MCF 10A (cell line): ENCODE measurements around the gene ADAM15. TPM values are rescaled to one million over a fixed set of nuclear protein-coding genes. Genes with fewer than 3 reads are reported as not detected.
A peak's percentile ranks its signal among the peaks of the same experiment; 100 is the strongest.

Experiments used
- BruUV-seq: library from RNA; stranded (reverse); fragments of 400-500 nt; replicated peaks from 2 replicates; lab custom pipeline; 2021; lab: Mats Ljungman, UMichigan
- CTCF ChIA-PET: fragments of 300-600 bp; sonication (Branson Sonifier 250); formaldehyde crosslinking; extraction: SDS; loops from one replicate; lab custom pipeline; 2021; ENCODE audit warnings: antibody characterized with exemption, inconsistent platforms; lab: Yijun Ruan, JAX
- POLR2A ChIA-PET: fragments of 300-600, 350-650 bp; sonication (Branson Sonifier 250); formaldehyde crosslinking; extraction: SDS; loops from one replicate; lab custom pipeline; 2020; ENCODE audit warnings: antibody characterized with exemption, inconsistent platforms; lab: Yijun Ruan, JAX
- DNase-seq: peaks from one replicate; pipeline ENCODE4 v3.0.0-alpha.2; 2018; ENCODE audit not compliant: unreplicated experiment
- H3K27ac Mint-ChIP-seq: one replicate; pipeline ENCODE4 v1.8.0; 2022; ENCODE audit warnings: mild to moderate bottlenecking, low read depth, mixed read lengths; ENCODE audit not compliant: unreplicated experiment
- H3K27me3 Mint-ChIP-seq: one replicate; pipeline ENCODE4 v1.8.0; 2022; ENCODE audit warnings: mixed read lengths; ENCODE audit not compliant: insufficient read depth, unreplicated experiment
- H3K36me3 Mint-ChIP-seq: one replicate; pipeline ENCODE4 v1.8.0; 2022; ENCODE audit warnings: mild to moderate bottlenecking, moderate library complexity, mixed read lengths; ENCODE audit not compliant: insufficient read depth, unreplicated experiment
- H3K4me1 Mint-ChIP-seq: one replicate; pipeline ENCODE4 v1.8.0; 2022; ENCODE audit warnings: mixed read lengths; ENCODE audit not compliant: insufficient read depth, unreplicated experiment
- H3K4me3 Mint-ChIP-seq: one replicate; pipeline ENCODE4 v1.8.0; 2022; ENCODE audit warnings: mild to moderate bottlenecking, moderate library complexity, mixed read lengths; ENCODE audit not compliant: unreplicated experiment
- H3K9me3 Mint-ChIP-seq: one replicate; pipeline ENCODE4 v1.8.0; 2022; ENCODE audit warnings: mixed read lengths; ENCODE audit not compliant: unreplicated experiment
- intact Hi-C: fragments of 100-400 bp; cut with micrococcal nuclease; formaldehyde crosslinking; loops from 2 replicates; pipeline ENCODE4 v1.14.1; 2022
- total RNA-seq: library from RNA; stranded (reverse); gene quantifications from 2 replicates; pipeline ENCODE4 v1.2.3, GENCODE V29; 2022
- TF ChIP-seq, protein P1 (sequence below): fragments of 200-600 bp; IDR thresholded peaks from one replicate; pipeline ENCODE4 v1.8.0; 2022; ENCODE audit warnings: antibody characterized with exemption, mild to moderate bottlenecking; ENCODE audit not compliant: unreplicated experiment

ADAM15 gene
- total RNA-seq, 1 experiment from 2014 or later, result 385 TPM

DNA sequence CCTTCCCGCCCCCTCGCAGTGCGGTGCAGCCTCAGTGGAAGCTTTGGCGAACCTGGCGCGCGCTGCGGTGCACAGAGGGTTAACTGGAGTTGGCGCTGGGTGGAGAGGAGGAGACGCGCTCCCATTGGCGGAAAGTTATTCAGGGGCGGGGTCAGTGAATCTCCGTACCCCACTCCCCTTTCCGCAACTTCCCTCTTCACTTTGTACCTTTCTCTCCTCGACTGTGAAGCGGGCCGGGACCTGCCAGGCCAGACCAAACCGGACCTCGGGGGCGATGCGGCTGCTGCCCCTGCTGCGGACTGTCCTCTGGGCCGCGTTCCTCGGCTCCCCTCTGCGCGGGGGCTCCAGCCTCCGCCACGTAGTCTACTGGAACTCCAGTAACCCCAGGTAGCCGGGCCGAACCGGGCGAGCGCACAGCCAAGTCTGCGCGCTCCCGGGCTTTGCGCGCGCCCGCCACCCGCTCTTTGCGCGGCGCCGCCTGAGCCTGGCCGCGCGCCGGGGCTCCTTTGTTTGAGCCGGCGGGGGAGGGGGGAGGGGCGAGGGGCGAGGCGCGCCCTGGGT, 12.5 kb downstream of the ADAM15 start, which contains the start of gene EFNA4:
TSS of gene EFNA4 (plus strand) at position 191 of the 561 bp plus-strand sequence. CDS start at position 275, 84 bp downstream.
- no TSS peak for BruUV-seq
- POLR2A ChIA-PET, result interaction anchor here (0.8 to 7.5 kb wide), 12 partner anchors 11 to 127 kb away, joined by 3 to 76 read pairs (median 7); partner anchors contain the start of genes ADAM15, CKS1B, EFNA3 and PMVK
- CTCF ChIA-PET, result interaction anchor here (0.7 to 13.1 kb wide), 4 partner anchors 9 to 21 kb away, joined by 3 to 231 read pairs (median 38); partner anchors contain the start of gene ADAM15

DNA sequence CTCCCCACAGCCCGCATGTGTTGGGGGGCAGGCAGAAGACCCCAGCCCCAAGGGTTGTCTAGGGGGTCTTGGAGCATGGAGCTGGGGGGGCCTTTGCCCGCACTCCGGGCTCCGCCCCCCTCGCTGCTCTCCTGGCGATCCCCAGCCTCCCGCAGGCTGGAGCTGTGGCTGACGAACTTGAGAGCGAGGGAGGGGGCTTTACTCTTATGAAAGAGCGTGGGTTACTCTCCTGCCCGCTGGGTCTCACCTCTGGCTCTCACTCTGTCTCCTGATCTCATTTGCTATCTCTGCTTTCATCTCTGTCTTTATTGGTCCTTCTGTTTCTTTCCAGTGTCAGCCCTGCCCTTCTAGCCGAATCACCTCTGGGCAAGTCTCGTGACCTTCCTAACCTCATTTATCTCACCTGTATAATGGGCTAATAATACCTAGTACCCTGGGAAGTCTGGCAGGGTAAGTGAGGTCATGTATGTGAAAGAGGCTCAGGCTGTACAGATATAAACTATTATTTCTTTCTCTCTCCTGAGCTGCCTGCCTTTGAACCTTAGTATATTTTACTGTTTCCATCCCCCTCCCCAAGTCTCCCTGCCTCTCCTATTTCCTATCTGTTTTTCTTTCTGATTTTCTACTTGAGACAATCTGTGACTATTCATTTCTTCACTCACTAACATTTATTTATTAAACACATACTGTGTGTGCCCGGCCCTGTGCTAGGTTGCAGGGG, 13.2 kb downstream of the ADAM15 start:
- ChIA-PET POLR2A (interaction anchor here (0.6 to 7.5 kb wide), 17 partner anchors 12 to 583 kb away, joined by 3 to 76 read pairs (median 7); partner anchors contain the start of genes ADAM15, CKS1B, EFNA3 and FLAD1), CTCF (interaction anchor here (0.6 to 13.1 kb wide), 13 partner anchors 10 to 583 kb away, joined by 3 to 231 read pairs (median 5); no protein-coding TSS in a partner anchor)
- peaks cover 31% of the 10 kb centered on the region for H3K4me1 Mint-ChIP-seq
- TF ChIP-seq, protein P1, sequence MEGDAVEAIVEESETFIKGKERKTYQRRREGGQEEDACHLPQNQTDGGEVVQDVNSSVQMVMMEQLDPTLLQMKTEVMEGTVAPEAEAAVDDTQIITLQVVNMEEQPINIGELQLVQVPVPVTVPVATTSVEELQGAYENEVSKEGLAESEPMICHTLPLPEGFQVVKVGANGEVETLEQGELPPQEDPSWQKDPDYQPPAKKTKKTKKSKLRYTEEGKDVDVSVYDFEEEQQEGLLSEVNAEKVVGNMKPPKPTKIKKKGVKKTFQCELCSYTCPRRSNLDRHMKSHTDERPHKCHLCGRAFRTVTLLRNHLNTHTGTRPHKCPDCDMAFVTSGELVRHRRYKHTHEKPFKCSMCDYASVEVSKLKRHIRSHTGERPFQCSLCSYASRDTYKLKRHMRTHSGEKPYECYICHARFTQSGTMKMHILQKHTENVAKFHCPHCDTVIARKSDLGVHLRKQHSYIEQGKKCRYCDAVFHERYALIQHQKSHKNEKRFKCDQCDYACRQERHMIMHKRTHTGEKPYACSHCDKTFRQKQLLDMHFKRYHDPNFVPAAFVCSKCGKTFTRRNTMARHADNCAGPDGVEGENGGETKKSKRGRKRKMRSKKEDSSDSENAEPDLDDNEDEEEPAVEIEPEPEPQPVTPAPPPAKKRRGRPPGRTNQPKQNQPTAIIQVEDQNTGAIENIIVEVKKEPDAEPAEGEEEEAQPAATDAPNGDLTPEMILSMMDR, result no peak
- no peaks in the 10 kb centered on the region for H3K27me3 Mint-ChIP-seq
- DNase-seq, result peak; percentile 50
- H3K36me3 Mint-ChIP-seq, result peaks cover 57% of the 10 kb centered on the region
- H3K4me3 Mint-ChIP-seq, result peak overlapping the region; percentile 81
- TSS peak; percentile 55 for BruUV-seq
- no peaks in the 10 kb centered on the region for H3K9me3 Mint-ChIP-seq
- intact Hi-C loops, result no loop called here
- peak overlapping the region; percentile 3 for H3K27ac Mint-ChIP-seq

More for the DNA sequence above, 12.5 kb downstream of the ADAM15 start, which contains the start of gene EFNA4:
- peaks cover 31% of the 10 kb centered on the region for H3K4me1 Mint-ChIP-seq
- intact Hi-C loops, result loop anchor here (1.0 kb wide), 1 partner anchor 21 kb away; no protein-coding TSS in a partner anchor
- H3K9me3 Mint-ChIP-seq, result no peaks in the 10 kb centered on the region
- H3K4me3 Mint-ChIP-seq, result peak within 1 kb of the TSS; percentile 81
- H3K36me3 Mint-ChIP-seq, result peaks cover 57% of the 10 kb centered on the region
- TF ChIP-seq, protein P1, result no peak
- DNase-seq, result peak; percentile 96
- peak within 1 kb of the TSS; percentile 3 for H3K27ac Mint-ChIP-seq
- no peaks in the 10 kb centered on the region for H3K27me3 Mint-ChIP-seq

DNA sequence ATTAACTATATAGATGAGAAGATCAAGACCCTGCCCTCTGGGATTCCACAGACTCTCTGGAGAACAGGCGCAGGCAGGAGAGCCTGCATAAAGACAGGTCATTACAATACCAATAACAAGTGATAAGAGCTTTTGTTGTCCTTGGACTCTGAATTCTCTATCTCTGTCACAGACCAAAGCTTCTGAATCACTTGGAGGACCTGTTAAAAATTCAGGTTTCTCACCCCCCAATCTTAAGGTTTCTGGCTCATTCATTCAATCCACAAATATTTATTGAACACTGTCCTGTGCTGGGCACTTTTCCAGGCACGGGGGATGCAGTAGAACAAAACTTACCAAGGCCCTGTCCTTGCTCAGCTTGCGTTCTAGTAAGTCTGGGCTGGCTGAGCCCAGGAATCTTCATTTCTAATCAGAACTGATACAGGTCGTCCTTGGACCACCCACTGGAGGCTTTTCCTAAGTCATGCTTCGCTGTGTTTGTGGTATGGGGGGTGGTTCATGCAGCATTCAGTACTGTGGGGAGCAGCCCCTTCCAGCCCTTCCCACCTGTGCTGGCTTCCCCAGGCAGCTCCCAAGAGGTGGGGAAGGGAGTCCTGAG, 13.8 kb downstream of the ADAM15 start:
- intact Hi-C loops, result no loop called here
- Mint-ChIP-seq H3K9me3 (no peaks in the 10 kb centered on the region), H3K27me3 (no peaks in the 10 kb centered on the region), H3K36me3 (peaks cover 54% of the 10 kb centered on the region), H3K4me1 (peaks cover 31% of the 10 kb centered on the region), H3K4me3 (peak overlapping the region; percentile 81), H3K27ac (no peak overlapping the region)
- CTCF ChIA-PET, result interaction anchor here (1.1 to 13.1 kb wide), 11 partner anchors 10 to 584 kb away, joined by 3 to 231 read pairs (median 5); no protein-coding TSS in a partner anchor
- BruUV-seq, result no TSS peak
- no peak for DNase-seq
- POLR2A ChIA-PET, result interaction anchor here (0.6 to 7.5 kb wide), 17 partner anchors 11 to 584 kb away, joined by 3 to 76 read pairs (median 5); partner anchors contain the start of genes ADAM15, CKS1B, EFNA3 and FLAD1
- TF ChIP-seq, protein P1, result no peak
